Stimulated activated CD8-positive, alpha-beta memory T cell treated with anti-CD3 and anti-CD28 coated beads, Interleukin-7, amount 100 ng/mL, for 1 hour (primary cell): ENCODE measurements around the gene LARP4B.

Experiments
- DNase-seq, 2 donors: peaks; one replicate each; pipeline ENCODE4 v3.0.0-alpha.2; 2020; ENCODE audit warnings: low read depth in 2 of 2

LARP4B gene

GRCh38 chr10:767794-768193 is 163.7 kb downstream of the LARP4B start:
- DNase-seq = no peak

- DNase-seq = no peak
These were observed 164.3 kb downstream of the LARP4B start for GRCh38 chr10:767211-767610.

GRCh38 chr10:761376-761775 is 170.1 kb downstream of the LARP4B start:
- DNase-seq = no peak

GRCh38 chr10:760622-761021 is 170.9 kb downstream of the LARP4B start:
- no peak for DNase-seq

- DNase-seq = no peak
These were observed 171.5 kb downstream of the LARP4B start for GRCh38 chr10:759898-760477.
